ENCODE results near the gene STAC.
"Not testable (repeated sequence)": the region's sequence is repeated elsewhere in the genome, so short reads cannot be mapped to it uniquely, and the experiment has no call there.

STAC gene

GRCh38 chr3:36411587-36411986 lies 31.3 kb downstream of the STAC start:
- DNase-seq (ENCODE audit: low read depth in 4 of 4, low spot score in 1 of 4) = no peak

GRCh38 chr3:36416599-36416998 lies 36.3 kb downstream of the STAC start:
- no peak for DNase-seq (ENCODE audit: low read depth in 4 of 4, low spot score in 1 of 4)

- DNase-seq (ENCODE audit: low read depth in 4 of 4, low spot score in 1 of 4) = no peak
These were observed 36.9 kb downstream of the STAC start for GRCh38 chr3:36417237-36417636.

GRCh38 chr3:36418296-36418695 lies 38.0 kb downstream of the STAC start:
- DNase-seq (ENCODE audit: low read depth in 4 of 4, low spot score in 1 of 4) = no peak

GRCh38 chr3:36428445-36428844 lies 48.1 kb downstream of the STAC start:
- DNase-seq (ENCODE audit: low read depth in 4 of 4, low spot score in 1 of 4) = no peak

- no peak for DNase-seq (ENCODE audit: low read depth in 4 of 4, low spot score in 1 of 4)
These were observed 49.7 kb downstream of the STAC start for GRCh38 chr3:36429986-36430485.

- DNase-seq (ENCODE audit: low read depth in 4 of 4, low spot score in 1 of 4) = no peak
These were observed 53.2 kb downstream of the STAC start for GRCh38 chr3:36433511-36433910.

- no peak for DNase-seq (ENCODE audit: low read depth in 4 of 4, low spot score in 1 of 4)
These were observed 54.6 kb downstream of the STAC start for GRCh38 chr3:36434687-36435426.

- DNase-seq (ENCODE audit: low read depth in 4 of 4, low spot score in 1 of 4) = no peak
These were observed 62.9 kb downstream of the STAC start for GRCh38 chr3:36443028-36443686.

- DNase-seq (ENCODE audit: low read depth in 4 of 4, low spot score in 1 of 4) = no peak
These were observed 64.6 kb downstream of the STAC start for GRCh38 chr3:36444909-36445308.

- no peak for DNase-seq (ENCODE audit: low read depth in 4 of 4, low spot score in 1 of 4)
These were observed 66.0 kb downstream of the STAC start for GRCh38 chr3:36446276-36446675.

GRCh38 chr3:36447061-36447460 lies 66.8 kb downstream of the STAC start:
- DNase-seq (ENCODE audit: low read depth in 4 of 4, low spot score in 1 of 4) = no peak

- DNase-seq (ENCODE audit: low read depth in 4 of 4, low spot score in 1 of 4) = no peak
These were observed 71.5 kb downstream of the STAC start for GRCh38 chr3:36451816-36452215.

GRCh38 chr3:36453213-36453612 lies 72.9 kb downstream of the STAC start:
- DNase-seq (ENCODE audit: low read depth in 4 of 4, low spot score in 1 of 4) = not testable (repeated sequence)

GRCh38 chr3:36453896-36454295 lies 73.6 kb downstream of the STAC start:
- DNase-seq (ENCODE audit: low read depth in 4 of 4, low spot score in 1 of 4) = not testable (repeated sequence)

GRCh38 chr3:36455406-36455805 lies 75.1 kb downstream of the STAC start:
- no peak for DNase-seq (ENCODE audit: low read depth in 4 of 4, low spot score in 1 of 4)

- DNase-seq (ENCODE audit: low read depth in 4 of 4, low spot score in 1 of 4) = no peak
These were observed 76.5 kb downstream of the STAC start for GRCh38 chr3:36456784-36457183.

- DNase-seq (ENCODE audit: low read depth in 4 of 4, low spot score in 1 of 4) = no peak
These were observed 77.4 kb downstream of the STAC start for GRCh38 chr3:36457667-36458066.

GRCh38 chr3:36459177-36459576 lies 78.9 kb downstream of the STAC start:
- no peak for DNase-seq (ENCODE audit: low read depth in 4 of 4, low spot score in 1 of 4)

- no peak for DNase-seq (ENCODE audit: low read depth in 4 of 4, low spot score in 1 of 4)
These were observed 81.3 kb downstream of the STAC start for GRCh38 chr3:36461597-36461996.

- DNase-seq (ENCODE audit: low read depth in 4 of 4, low spot score in 1 of 4) = not testable (repeated sequence)
These were observed 91.7 kb downstream of the STAC start for GRCh38 chr3:36472045-36472444.

GRCh38 chr3:36475558-36475957 lies 95.3 kb downstream of the STAC start:
- DNase-seq (ENCODE audit: low read depth in 4 of 4, low spot score in 1 of 4) = no peak
